ENCODE data around the gene NELFCD.
A peak's percentile ranks its signal among the peaks of the same experiment; 100 is the strongest.

NELFCD gene

DNA sequence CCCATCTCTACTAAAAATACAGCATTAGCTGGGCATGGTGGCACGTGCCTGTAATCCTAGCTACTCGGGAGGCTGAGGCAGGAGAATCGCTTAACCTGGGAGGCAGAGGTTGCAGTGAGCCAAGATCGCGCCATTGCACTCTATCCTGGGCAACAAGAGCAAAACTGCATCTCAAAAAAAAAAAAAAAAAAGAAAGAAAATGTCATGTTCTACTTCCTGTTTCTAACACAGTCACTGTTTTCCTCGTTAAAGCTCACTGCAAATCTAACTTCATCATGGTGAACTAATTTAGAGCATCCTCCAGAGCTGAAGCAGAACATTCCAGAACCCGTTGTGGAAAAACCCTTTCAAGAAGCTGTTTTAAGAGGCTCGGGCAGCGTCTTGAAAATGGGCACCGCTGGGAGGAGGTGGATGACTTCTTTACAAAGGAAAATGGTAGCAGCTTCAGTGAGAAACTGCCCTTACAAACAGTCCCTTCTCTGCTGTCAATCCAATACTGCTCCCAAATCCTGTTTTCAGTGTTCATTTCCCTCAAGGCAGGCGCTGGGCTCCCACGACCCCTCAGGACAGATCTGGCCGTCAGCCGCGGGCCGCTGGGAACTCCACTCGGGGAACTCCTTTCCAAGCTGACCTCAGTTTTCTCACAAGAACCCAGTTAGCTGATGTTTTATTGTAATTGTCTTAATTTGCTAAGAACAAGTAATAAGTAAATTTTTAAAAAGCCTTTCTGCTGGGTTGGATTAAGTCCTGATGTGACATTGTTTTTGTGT lies 13.5 kb downstream of the NELFCD start:
- DNase-seq (ENCODE audit: low spot score): no peak

DNA sequence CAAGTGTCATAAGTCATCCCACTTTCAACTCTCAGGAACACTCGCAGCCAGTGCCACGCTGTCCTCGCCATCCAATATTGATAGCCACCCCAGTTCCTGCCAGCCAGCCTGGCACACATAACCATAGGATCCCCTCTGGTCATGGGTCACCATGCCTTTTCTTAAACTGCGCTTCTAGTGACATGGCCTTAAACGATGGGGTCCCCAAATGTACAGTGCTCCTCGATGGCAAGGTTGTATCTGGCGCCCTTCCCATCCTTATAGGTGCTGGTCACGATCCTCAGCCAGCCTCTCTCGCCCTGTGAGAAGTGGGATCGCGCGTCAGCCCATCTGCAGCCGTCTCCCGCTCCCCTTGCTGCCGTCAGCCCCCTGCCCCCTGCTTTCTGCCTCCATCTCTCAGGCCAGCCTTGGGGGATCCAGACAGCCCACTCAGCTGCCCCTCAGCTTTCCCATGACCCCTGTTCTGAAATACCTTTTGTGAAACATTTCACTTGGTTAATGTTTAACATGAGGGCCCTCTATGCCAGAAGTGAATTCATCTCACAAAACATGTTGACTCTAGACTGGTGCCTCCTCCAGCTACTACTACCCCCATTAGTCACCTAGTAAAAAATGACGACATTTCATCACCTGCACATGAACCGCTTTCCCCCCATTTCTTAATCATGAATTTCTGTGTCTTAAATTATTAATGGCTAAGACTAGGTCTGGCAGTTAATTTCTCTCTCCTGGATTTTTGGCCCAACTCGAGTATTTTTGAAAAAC lies 14.6 kb downstream of the NELFCD start:
- DNase-seq (ENCODE audit: low spot score): no peak

GRCh38 chr20:58996226-58996611 lies 15.2 kb downstream of the NELFCD start:
- no peak for DNase-seq (ENCODE audit: low spot score)

DNA sequence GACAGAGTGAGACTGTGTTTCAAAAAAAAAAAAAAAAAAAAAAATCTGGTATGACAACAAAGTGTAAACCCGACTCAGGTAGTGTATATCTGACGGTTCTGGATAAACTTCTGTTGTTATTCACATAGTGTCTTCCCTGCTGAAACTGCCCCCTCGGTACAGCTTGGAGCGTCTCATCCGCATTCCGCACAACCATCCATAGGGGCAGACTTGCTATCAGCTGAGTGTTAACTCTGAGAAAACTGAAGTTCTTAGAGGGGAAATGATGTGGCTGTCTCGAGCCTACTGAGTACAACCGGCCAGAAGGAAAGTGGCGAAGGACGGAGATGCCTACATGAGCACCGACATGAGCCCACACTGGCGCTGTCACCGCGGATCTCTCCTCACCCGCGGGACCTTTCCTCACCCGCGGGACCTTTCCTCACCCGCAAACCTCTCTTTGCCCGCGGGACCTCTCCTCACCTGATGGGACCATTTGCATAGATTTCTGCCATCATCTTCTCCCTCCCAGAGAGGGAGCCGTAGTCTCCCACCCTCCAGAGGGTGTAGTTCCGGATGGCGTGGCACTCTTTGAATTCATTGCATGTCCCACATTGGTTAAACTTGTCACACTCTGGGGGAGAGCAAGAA lies 16.2 kb downstream of the NELFCD start:
- no peak for DNase-seq (ENCODE audit: low spot score)

GRCh38 chr20:58998656-58999055 lies 17.6 kb downstream of the NELFCD start:
- DNase-seq (ENCODE audit: low spot score): no peak

- no peak for DNase-seq (ENCODE audit: low spot score)
These were observed 19.3 kb downstream of the NELFCD start for GRCh38 chr20:59000326-59000725.

- no peak for DNase-seq (ENCODE audit: low spot score)
These were observed 20.0 kb downstream of the NELFCD start for GRCh38 chr20:59001068-59001448.

DNA sequence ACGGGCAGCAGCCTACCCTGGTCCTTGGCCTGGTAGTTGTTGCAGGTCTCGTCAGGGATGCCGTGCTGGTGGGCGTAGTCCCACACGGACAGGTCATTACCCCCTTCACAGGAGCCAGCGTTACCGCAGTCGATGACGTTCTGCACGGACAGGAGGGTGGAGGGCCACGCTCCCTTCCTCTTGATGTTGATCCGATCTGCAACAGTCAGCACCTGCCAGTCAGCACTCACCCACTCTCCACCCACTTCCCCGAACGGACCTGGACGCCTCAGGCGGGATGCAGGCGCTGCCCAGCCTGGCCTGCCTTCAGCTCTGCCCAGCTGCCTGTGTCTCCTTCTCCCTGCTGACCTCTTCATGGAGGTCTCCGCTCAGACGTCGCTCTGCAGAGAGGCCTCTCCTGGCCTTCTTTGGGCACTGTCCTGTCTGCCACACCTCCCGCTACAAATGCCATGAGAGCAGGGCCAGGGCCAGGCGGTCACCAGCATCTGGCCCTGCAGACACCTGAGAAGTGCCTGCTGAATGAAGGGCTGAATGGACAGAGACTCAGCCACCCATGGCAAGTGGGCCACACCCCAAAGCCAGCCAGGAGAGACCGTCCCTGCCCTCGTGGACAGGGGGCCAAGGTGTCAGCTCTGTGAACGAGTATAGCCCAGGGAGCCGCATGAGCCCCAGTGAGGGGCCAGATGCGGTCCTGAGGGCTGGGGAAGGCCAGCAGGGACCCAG lies 20.6 kb downstream of the NELFCD start:
- no peak for DNase-seq (ENCODE audit: low spot score)

GRCh38 chr20:59002388-59002787 lies 21.3 kb downstream of the NELFCD start:
- DNase-seq (ENCODE audit: low spot score): no peak

GRCh38 chr20:59002874-59003399 lies 21.9 kb downstream of the NELFCD start:
- DNase-seq (ENCODE audit: low spot score): no peak

GRCh38 chr20:59003836-59004492 lies 22.9 kb downstream of the NELFCD start:
- DNase-seq (ENCODE audit: low spot score): no peak

GRCh38 chr20:59004493-59004762 lies 23.4 kb downstream of the NELFCD start:
- peak; percentile 48 for DNase-seq (ENCODE audit: low spot score)

- peak; percentile 57 for DNase-seq (ENCODE audit: low spot score)
These were observed 23.9 kb downstream of the NELFCD start for GRCh38 chr20:59004763-59005522.

DNA sequence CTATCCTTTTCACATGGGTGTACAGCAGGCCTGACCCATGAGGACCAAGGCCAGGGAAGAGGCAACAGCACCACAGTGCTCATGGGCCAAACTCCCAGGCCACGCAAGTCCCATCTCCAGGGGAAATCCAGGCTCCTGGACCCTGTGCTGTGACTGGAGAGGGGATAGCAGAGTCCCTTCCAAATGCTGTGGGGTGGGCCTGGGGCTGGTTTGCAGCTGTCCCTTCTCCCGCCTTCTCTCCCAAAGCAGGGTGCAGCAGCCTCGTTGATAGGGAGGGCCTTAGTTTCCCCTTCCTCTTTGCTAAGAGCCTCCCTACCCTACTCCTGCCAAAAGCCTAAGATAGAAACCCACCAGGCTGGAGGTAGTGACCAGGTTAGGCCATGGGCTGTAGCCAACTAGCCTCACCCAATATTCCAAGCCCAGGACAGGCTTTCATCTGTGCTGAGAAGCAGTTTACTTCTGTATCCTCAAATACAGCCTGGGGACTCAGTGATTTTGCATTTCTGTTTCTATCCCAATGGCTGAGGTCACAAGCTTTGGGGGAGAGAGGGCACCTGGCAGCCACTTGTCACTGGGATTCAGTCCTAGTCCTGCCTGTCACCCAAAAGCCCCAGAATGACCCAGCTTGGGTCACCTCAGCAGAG lies 24.6 kb downstream of the NELFCD start:
- DNase-seq (ENCODE audit: low spot score): no peak

GRCh38 chr20:59006167-59006863 lies 25.3 kb downstream of the NELFCD start:
- DNase-seq (ENCODE audit: low spot score): no peak

DNA sequence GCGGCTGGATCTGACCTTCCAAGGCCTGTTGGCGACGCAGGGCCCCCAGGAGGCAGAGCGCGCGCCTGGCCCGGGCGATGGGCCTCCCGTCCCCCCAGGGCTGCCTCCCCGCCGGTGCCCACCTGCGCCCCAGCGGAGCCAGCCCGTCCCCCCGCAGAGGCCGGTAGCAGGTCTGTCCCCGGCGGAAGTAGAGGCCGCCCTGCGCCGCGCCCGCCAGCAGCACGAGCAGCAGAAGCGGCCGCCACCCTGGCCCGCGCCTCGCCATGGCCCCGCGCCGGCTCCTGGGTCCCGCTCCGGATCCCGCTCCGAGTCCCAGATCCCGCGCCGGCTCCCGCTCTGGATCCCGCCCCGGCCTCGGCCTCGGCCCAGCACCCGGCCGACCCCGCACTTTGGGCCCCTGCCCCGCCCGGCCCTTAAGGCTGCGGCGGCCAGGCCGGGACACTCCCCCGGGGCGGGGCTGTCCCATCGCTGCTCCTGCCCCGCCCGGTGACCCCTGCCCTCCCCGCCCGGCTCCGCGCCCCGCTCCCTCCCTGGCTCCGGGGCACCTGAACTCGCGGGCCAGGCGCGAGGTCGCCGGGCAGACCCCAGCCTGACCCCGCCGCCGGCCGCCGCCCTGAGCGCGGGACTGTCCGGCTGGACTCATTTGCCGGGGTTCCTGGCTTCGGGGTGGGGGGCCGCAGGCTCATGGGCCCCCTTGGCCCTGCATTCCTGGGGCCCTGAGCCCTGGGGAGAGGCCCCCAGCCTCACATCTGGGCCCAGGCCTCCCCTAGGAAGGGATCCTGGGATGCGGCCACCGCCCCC lies 26.0 kb downstream of the NELFCD start, which contains the start of gene CTSZ:
TSS of gene CTSZ (minus strand) at position 391 of the 801 bp plus-strand sequence. CDS start at position 265, 126 bp downstream.
- peak; percentile 24 for DNase-seq (ENCODE audit: low spot score)

DNA sequence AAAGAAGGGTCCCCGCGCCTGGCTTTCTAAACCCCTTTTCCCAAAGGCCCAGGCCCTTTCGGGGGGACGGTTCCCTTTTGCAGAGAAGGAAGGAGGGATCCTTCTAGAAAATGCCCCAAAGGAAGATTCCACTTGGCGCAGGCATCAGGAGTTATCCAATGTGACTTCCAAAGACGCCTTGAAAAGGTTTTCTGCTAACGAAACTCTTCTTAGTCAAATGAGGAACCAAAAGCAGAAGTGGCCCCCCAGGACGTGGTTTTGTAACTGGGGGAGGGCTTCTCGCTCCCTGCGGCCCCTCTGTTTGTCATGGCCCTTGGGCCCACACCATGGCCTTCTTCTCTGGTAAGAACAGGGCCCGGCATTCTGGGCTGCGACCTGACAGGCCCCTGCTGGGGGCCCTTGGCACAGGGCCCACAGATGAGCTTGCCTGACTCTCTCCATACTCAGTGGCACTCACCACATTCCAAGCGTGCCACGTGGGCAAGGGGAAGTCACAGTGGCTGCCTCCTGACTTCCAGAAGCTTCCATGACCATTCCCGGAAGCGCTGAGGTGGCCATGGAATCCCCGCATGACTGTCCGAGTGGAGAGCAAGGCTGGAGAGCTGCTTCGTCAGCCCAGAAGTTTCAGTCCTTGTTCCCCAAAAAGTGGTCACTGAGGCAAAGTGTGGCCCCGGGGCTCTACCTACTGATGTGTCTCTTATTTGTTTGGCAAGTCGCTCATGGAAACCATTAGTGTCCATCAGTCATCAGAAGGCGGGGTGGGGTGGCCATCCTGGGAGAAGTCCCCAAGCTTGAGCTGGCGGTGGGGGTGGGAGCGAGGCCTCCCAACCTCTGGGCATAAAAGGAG lies 26.8 kb downstream of the NELFCD start:
- DNase-seq (ENCODE audit: low spot score): no peak

Data from CD4-positive, alpha-beta T cell treated with Interleukin-6 at 100 ng/mL for 8 hours (primary cell).